GM12878 (cell line): Measurements from ENCODE around the gene GAMT. TPM values are rescaled to one million over a fixed set of nuclear protein-coding genes. Genes with fewer than 3 reads are reported as not detected.

Source experiments
- CBX5 ChIP-seq: sonication (generic); IDR thresholded peaks from 2 replicates; pipeline ENCODE4 v1.6.1; 2016; ENCODE audit warnings: low read depth, moderate library complexity, mild to moderate bottlenecking, inconsistent platforms
- CEBPB ChIP-seq, 2 experiments: fragments of 150-350 bp in 1 of 2; IDR thresholded peaks; 2 replicates each; pipeline ENCODE4 v1.6.1; 2012 to 2014; ENCODE audit warnings: low read depth in 2 of 2, low read length in 2 of 2, borderline replicate concordance in 1 of 2, inconsistent platforms in 1 of 2
- CHD1 ChIP-seq: IDR thresholded peaks from 2 replicates; pipeline ENCODE4 v1.6.1; 2012; ENCODE audit warnings: low read depth, low read length, improper control_type of control experiment
- CHD2 ChIP-seq: IDR thresholded peaks from 2 replicates; pipeline ENCODE4 v1.6.1; 2011; ENCODE audit warnings: low read depth, low read length, improper control_type of control experiment, borderline replicate concordance
- FOXK2 ChIP-seq: fragments of 450-650 bp; IDR thresholded peaks from 2 replicates; pipeline ENCODE4 v1.6.1; 2017; ENCODE audit warnings: mild to moderate bottlenecking, moderate library complexity
- HSF1 ChIP-seq: fragments of 150-350 bp; IDR thresholded peaks from 2 replicates; pipeline ENCODE4 v1.6.1; 2014; ENCODE audit warnings: mild to moderate bottlenecking, low read depth, low read length
- KDM1A ChIP-seq: fragments of 200-600 bp; sonication (generic); IDR thresholded peaks from 2 replicates; pipeline ENCODE4 v1.6.1; 2016; ENCODE audit warnings: borderline replicate concordance
- MYC ChIP-seq: IDR thresholded peaks from 2 replicates; pipeline ENCODE4 v1.6.1; 2011; ENCODE audit warnings: mild to moderate bottlenecking, low read length, moderate library complexity, inconsistent platforms; ENCODE audit not compliant: insufficient read depth, insufficient replicate concordance, insufficient read length, severe bottlenecking
- NFYB ChIP-seq: IDR thresholded peaks from 2 replicates; pipeline ENCODE4 v1.6.1; 2011; ENCODE audit warnings: low read depth, mild to moderate bottlenecking, low read length, improper control_type of control experiment, moderate library complexity; ENCODE audit not compliant: insufficient read depth
- PRDM15 ChIP-seq: fragments of 450-650 bp; formaldehyde crosslinking; IDR thresholded peaks from 2 replicates; pipeline ENCODE4 v1.4.0; 2020; ENCODE audit warnings: mild to moderate bottlenecking, moderate library complexity
- SIX5 ChIP-seq: IDR thresholded peaks from 2 replicates; pipeline ENCODE4 v1.6.1; 2011; ENCODE audit warnings: mild to moderate bottlenecking, low read depth, low read length, moderate library complexity; ENCODE audit not compliant: severe bottlenecking
- SMAD1 ChIP-seq: fragments of 450-650 bp; IDR thresholded peaks from 2 replicates; pipeline ENCODE4 v1.6.1; 2018; ENCODE audit warnings: mild to moderate bottlenecking, low read depth; ENCODE audit not compliant: partially characterized antibody
- STAT3 ChIP-seq: IDR thresholded peaks from 2 replicates; pipeline ENCODE4 v1.6.1; 2011; ENCODE audit warnings: low read depth, low read length, improper control_type of control experiment
- SUPT20H ChIP-seq: IDR thresholded peaks from 2 replicates; pipeline ENCODE4 v1.6.1; 2011; ENCODE audit warnings: low read depth, mild to moderate bottlenecking, low read length, moderate library complexity, borderline replicate concordance; ENCODE audit not compliant: control insufficient read depth
- ZBED1 ChIP-seq: IDR thresholded peaks from 2 replicates; pipeline ENCODE4 v1.6.1; 2016; ENCODE audit warnings: borderline replicate concordance
- polyA plus RNA-seq, 11 experiments: library from polyadenylated mRNA; depleted of rRNA in 4 of 11; unstranded in 6 of 11; stranded (reverse) in 5 of 11; fragments of >200 nt; fragmentation: Nextera tagmentation in 4 of 11; fragmentation: Illumina TruSeq in 1 of 11; extraction: Ambion mirVana in 4 of 11; extraction: Trizol in 1 of 11; gene quantifications; 1 replicate in 1 of 11; 2 replicates in 10 of 11; pipeline versions ENCODE4 v1.2.1 to v1.2.3, GENCODE V29; 2011 to 2016; ENCODE audit warnings: inconsistent platforms in 2 of 11, missing spikeins in 2 of 11, low read depth in 1 of 11
- total RNA-seq, 4 experiments: library from RNA; depleted of rRNA in 3 of 4; stranded (reverse); fragments of >200 nt in 3 of 4; fragmentation: Illumina TruSeq in 1 of 4; extraction: Trizol in 1 of 4; gene quantifications; 2 replicates each; pipeline versions ENCODE4 v1.2.1 to v1.2.3, GENCODE V29; 2013 to 2021
- TF ChIP-seq, protein P1 (sequence below): fragments of 450-650 bp; IDR thresholded peaks from 2 replicates; pipeline ENCODE4 v1.6.1; 2018; ENCODE audit warnings: mild to moderate bottlenecking, low read depth, moderate library complexity; ENCODE audit not compliant: partially characterized antibody
- TF ChIP-seq, protein P2 (sequence below): fragments of 450-650 bp; IDR thresholded peaks from 2 replicates; pipeline ENCODE4 v1.6.1; 2017; ENCODE audit warnings: low read depth, mild to moderate bottlenecking, moderate library complexity

The GAMT gene
- total and polyA plus RNA-seq, 10 of the 15 experiments (the other 5 are each of a cell fraction or from before 2014, with no cell fraction given), result 1.6 to 131 (median 38.8) TPM

DNA sequence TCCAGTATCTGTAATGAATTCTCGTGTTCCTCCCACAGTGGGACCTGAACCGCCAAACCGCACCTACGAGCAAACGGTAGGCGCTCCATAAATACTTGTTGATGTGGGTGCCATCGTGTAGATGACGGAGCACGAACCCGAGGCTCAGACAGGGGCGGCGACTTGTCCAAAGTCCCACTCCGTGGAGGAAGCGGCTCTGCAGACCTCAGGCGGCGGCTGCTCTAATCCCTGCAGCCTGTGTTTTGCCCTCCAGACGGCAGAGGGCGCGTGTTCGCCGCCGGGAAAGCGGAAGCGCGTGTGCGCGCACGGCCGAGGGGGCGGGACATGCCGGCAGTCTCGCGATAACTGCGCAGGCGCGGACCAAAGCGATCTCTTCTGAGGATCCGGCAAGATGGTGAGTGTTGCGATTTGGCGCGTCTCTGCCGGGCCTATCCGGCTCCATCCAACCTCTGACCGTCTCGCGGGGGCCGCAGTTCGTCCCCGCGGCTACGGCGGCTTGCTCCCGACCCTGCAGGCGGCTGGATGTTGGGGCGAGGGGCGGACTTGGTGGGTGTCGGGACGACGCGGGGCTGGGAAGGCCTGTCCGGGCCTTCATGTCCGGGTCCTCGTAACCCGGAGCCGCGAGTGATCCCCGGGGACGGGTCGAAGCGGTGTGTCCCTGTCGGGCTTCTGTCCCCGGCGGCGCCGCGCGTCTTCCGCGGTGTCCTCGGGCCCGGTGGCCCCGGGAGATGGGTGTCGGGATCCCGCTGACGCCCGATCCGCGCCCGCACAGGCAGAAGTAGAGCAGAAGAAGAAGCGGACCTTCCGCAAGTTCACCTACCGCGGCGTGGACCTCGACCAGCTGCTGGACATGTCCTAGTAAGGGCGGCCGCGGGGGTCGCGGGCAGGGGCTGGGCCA is 36.9 kb upstream of the GAMT start, which contains the start of gene RPS15 (continued):
- TF ChIP-seq, protein P1, sequence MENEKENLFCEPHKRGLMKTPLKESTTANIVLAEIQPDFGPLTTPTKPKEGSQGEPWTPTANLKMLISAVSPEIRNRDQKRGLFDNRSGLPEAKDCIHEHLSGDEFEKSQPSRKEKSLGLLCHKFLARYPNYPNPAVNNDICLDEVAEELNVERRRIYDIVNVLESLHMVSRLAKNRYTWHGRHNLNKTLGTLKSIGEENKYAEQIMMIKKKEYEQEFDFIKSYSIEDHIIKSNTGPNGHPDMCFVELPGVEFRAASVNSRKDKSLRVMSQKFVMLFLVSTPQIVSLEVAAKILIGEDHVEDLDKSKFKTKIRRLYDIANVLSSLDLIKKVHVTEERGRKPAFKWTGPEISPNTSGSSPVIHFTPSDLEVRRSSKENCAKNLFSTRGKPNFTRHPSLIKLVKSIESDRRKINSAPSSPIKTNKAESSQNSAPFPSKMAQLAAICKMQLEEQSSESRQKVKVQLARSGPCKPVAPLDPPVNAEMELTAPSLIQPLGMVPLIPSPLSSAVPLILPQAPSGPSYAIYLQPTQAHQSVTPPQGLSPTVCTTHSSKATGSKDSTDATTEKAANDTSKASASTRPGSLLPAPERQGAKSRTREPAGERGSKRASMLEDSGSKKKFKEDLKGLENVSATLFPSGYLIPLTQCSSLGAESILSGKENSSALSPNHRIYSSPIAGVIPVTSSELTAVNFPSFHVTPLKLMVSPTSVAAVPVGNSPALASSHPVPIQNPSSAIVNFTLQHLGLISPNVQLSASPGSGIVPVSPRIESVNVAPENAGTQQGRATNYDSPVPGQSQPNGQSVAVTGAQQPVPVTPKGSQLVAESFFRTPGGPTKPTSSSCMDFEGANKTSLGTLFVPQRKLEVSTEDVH, result no peak
- TF ChIP-seq NFYB (no peak), SMAD1 (peak; percentile 49), PRDM15 (CRISPR knock-in tag) (no peak), CEBPB (IDR thresholded peaks at IDR 0.05; ENCODE audit: borderline replicate concordance in 1 of 2, low read depth in 2 of 2, low read length in 2 of 2) (no peak), FOXK2 (no peak), STAT3 (no peak), SUPT20H (no peak), CHD2 (peak; percentile 100), KDM1A (no peak), HSF1 (0 out of 2 replicates have a peak, but pooled peaks have one; percentile 58), CBX5 (0 out of 2 replicates have a peak, but pooled peaks have one; percentile 68), CHD1 (no peak), MYC (peak; percentile 98), SIX5 (peak; percentile 24), ZBED1 (peak; percentile 88)
- TF ChIP-seq, protein P2, sequence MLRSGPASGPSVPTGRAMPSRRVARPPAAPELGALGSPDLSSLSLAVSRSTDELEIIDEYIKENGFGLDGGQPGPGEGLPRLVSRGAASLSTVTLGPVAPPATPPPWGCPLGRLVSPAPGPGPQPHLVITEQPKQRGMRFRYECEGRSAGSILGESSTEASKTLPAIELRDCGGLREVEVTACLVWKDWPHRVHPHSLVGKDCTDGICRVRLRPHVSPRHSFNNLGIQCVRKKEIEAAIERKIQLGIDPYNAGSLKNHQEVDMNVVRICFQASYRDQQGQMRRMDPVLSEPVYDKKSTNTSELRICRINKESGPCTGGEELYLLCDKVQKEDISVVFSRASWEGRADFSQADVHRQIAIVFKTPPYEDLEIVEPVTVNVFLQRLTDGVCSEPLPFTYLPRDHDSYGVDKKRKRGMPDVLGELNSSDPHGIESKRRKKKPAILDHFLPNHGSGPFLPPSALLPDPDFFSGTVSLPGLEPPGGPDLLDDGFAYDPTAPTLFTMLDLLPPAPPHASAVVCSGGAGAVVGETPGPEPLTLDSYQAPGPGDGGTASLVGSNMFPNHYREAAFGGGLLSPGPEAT, result peak; percentile 80; the same call in 1 of the 2 replicates
